ENCODE results near the gene HARBI1. TPM values are rescaled to one million over a fixed set of nuclear protein-coding genes. Genes with fewer than 3 reads are reported as not detected.

HARBI1 gene
- total RNA-seq, 4 donors from 2014 or later: 2.5 to 7.5 (median 3.6) TPM

DNA sequence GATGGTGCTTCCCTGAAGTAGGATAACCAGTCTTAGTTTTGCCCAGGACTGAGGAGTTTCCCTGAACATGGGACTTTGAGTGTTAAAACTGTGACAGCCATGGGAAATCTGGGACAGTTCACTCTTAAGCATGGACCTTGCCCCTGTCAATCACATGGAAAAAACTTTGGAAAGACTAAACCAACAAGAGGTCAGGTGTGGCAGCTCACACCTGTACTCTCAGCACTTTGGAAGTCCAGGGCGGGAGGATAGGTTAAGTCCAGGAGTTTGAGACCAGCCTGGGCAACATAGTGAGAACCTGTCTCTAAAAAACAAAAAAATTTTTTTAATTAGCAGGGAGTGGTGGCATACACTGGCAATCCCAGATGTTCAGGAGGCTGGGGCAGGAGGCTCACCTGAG lies 19.9 kb downstream of the HARBI1 start:
- TF ChIP-seq, protein P1, sequence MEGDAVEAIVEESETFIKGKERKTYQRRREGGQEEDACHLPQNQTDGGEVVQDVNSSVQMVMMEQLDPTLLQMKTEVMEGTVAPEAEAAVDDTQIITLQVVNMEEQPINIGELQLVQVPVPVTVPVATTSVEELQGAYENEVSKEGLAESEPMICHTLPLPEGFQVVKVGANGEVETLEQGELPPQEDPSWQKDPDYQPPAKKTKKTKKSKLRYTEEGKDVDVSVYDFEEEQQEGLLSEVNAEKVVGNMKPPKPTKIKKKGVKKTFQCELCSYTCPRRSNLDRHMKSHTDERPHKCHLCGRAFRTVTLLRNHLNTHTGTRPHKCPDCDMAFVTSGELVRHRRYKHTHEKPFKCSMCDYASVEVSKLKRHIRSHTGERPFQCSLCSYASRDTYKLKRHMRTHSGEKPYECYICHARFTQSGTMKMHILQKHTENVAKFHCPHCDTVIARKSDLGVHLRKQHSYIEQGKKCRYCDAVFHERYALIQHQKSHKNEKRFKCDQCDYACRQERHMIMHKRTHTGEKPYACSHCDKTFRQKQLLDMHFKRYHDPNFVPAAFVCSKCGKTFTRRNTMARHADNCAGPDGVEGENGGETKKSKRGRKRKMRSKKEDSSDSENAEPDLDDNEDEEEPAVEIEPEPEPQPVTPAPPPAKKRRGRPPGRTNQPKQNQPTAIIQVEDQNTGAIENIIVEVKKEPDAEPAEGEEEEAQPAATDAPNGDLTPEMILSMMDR (IDR thresholded peaks at IDR 0.05; ENCODE audit: low read depth): no peak

DNA sequence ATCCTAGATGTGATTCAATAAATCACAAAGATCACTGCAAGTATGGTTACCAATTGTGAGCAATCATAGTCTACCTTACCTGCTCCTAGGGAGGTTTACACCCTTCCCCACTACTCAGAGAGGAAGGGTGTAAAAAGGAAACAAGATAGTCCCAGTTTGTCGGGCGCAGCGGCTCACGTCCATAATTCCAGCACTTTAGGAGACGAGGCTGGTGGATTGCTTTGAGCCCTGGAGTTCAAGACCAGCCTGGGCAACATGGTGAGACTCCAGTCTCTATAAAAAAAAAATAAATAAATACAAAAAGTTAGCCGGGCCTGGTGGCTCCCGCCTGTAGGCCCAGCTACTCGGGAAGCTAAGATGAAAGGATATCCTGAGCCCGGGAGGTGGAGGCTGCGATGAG lies 22.2 kb downstream of the HARBI1 start:
- TF ChIP-seq, protein P1 (IDR thresholded peaks at IDR 0.05; ENCODE audit: low read depth): no peak

DNA sequence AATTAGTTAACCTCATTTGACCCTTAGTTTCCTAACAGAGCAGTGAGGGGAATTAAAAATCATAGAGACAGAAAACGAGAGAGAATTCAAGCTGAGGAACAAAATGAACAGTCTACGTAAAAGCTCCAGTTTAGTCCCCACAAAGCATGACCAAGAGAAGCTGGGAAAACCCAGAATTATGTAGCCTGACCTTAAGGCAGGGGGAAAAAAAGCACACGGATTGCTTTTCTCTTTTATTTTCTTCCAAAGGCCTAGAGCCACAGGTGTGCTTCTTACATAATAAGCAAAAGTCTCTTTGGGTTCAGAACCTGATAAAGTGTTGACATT lies 22.7 kb downstream of the HARBI1 start:
- TF ChIP-seq, protein P1 (IDR thresholded peaks at IDR 0.05; ENCODE audit: low read depth): no peak

DNA sequence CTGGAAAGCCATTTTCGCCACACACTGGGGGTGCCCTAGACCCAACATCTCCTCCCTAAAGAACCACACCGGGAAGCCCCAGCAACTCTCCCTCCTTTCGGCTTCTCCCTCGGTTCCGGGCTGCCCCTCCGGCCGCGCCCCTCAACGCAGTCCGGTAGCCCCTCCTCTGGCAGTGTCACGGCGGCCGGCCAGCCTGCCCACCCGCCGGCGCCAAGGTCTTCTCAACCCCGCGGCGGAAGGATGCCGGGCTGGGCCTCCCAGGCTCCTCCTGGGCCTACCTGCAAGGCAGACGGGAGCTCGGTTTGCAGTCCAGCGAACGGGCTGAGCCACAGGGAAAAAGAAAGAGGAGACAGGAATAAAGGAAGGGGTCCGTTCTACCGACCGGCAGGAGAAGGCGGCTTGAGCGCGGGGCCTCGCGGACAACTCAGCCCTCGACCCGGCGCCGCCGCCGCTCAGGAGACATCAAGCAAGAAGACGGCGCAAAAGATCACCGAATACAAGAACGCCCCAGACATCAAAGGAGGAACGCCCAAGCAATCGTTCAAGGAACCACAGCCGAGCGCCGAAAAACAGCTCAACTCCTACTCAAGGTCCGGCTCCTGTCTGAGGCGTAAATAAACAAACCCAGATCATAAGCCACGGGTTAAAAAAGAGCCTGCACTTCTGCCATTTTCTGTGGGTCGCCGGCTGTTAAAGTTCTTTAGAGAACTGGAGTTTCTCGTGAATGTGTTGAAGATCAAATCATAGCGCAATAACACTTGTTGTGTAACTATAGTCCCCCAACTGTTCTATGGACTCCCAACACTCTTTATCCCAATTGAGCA lies 23.3 kb downstream of the HARBI1 start, which contains the start of gene AMBRA1:
Gene AMBRA1 (minus strand): TSS at position 474 of the 824 bp plus-strand sequence. CDS start 45,643 bp downstream, outside the sequence.
- TF ChIP-seq, protein P1 (IDR thresholded peaks at IDR 0.05; ENCODE audit: low read depth): no peak

DNA sequence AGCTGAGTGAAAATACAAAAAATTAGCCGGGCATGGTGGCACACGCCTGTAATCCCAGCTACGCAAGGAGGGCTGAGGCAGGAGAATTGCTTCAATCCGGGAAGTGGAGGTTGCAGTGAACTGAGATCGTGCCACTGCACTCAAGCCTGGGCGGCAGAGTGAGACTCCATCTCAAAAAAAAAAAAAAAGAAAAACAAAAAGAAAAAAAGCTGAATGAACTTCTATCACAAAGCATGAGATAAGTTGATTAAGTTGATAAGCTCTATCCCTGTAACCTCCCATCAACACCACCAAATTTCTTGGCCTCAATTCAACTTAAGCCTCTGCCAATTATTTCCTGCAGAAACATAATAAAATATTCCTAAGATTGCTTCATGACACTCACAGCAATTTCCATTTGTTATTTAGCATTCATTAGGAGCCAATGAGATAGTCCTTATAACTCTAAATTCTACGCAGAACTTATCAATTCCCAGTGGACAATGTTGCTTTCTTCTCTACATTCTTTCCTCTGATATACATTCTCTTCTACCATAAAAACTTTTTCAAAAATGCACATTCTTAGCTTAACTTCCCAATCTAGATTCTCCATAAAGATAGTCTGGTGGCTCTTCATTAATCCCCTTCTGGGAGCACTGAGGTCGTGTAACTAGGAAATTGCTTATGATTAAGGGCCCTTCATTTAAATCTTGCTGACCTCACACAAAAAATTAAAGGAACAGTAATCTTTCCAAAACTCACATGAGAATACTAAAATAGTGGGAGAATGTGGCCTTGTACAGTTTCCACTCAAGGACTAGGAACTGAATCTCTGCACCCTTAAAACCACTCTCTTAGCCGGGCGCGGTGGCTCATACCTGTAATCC lies 26.1 kb downstream of the HARBI1 start:
- TF ChIP-seq, protein P1 (IDR thresholded peaks at IDR 0.05; ENCODE audit: low read depth): no peak

DNA sequence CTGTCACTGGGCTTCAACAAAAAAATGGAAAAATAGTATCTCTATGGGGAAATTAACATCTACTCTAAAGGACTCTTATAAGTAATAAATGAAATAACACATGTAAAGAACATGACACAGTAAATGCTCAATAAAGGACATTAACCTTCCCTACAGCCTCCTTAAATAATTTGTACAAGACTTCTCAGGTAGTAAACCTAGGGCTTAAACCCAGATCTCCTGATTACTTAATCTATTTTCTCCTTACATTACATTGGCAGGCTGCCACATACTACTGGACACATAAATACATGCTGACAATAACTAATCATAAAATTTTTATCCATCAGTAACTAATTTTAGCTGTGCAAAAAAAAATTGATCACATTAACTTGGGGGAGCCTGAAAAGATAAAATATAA lies 28.1 kb downstream of the HARBI1 start:
- TF ChIP-seq, protein P1 (IDR thresholded peaks at IDR 0.05; ENCODE audit: low read depth): no peak

DNA sequence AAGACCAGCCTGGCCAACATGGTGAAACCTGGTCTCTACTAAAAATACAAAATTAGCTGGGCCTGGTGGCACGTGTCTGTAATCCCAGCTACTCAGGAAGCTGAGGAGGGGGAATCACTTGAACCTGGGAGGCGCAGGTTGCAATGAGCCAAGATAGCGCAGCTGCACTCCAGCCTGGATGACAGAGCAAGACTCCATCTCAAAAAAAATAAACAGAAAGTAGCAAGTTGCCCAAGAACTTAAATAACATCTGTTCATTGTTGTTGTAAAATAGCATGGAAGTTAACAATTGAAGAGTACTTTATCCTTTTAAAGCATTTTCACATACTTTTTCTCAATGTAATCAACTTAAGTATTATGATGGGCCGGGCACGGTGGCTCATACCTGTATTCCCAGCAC lies 28.9 kb downstream of the HARBI1 start:
- TF ChIP-seq, protein P1 (IDR thresholded peaks at IDR 0.05; ENCODE audit: low read depth): no peak
